ENCODE measurements around the gene CRACR2B.
A peak's percentile ranks its signal among the peaks of the same experiment; 100 is the strongest.

The CRACR2B gene

GRCh38 chr11:801097-801780 lies 26.5 kb upstream of the CRACR2B start:
- no peak for DNase-seq (ENCODE audit: low read depth)
- H3K4me3 ChIP-seq (replicated peaks; ENCODE audit: low read depth, low read length), result no peak overlapping the region
- no peak for TF ChIP-seq CTCF (IDR thresholded peaks at IDR 0.05; ENCODE audit: low read length, missing control alignments)

- TF ChIP-seq CTCF (IDR thresholded peaks at IDR 0.05; ENCODE audit: low read length, missing control alignments), result no peak
- H3K4me3 ChIP-seq (replicated peaks; ENCODE audit: low read depth, low read length), result no peak overlapping the region
These were observed 25.6 kb upstream of the CRACR2B start for GRCh38 chr11:802018-802617.

GRCh38 chr11:802693-803466 lies 24.8 kb upstream of the CRACR2B start:
- no peak for DNase-seq (ENCODE audit: low read depth)
- no peak overlapping the region for H3K4me3 ChIP-seq (replicated peaks; ENCODE audit: low read depth, low read length)
- no peak for TF ChIP-seq CTCF (IDR thresholded peaks at IDR 0.05; ENCODE audit: low read length, missing control alignments)

More at GRCh38 chr11:802018-802617, 25.6 kb upstream of the CRACR2B start:
- DNase-seq (ENCODE audit: low read depth), result no peak

GRCh38 chr11:803467-803742 lies 24.3 kb upstream of the CRACR2B start:
- DNase-seq (ENCODE audit: low read depth), result no peak
- TF ChIP-seq CTCF (IDR thresholded peaks at IDR 0.05; ENCODE audit: low read length, missing control alignments), result no peak
- H3K4me3 ChIP-seq (replicated peaks; ENCODE audit: low read depth, low read length), result no peak overlapping the region

GRCh38 chr11:803770-804598 lies 23.7 kb upstream of the CRACR2B start:
- DNase-seq (ENCODE audit: low read depth), result no peak
- H3K4me3 ChIP-seq (replicated peaks; ENCODE audit: low read depth, low read length), result peak overlapping the region; percentile 58
- no peak for TF ChIP-seq CTCF (IDR thresholded peaks at IDR 0.05; ENCODE audit: low read length, missing control alignments)

GRCh38 chr11:804599-804964 lies 23.1 kb upstream of the CRACR2B start:
- TF ChIP-seq CTCF (IDR thresholded peaks at IDR 0.05; ENCODE audit: low read length, missing control alignments), result no peak
- H3K4me3 ChIP-seq (replicated peaks; ENCODE audit: low read depth, low read length), result peak overlapping the region; percentile 58
- no peak for DNase-seq (ENCODE audit: low read depth)

Data from fibroblast of pulmonary artery (primary cell).